Measurements from ENCODE around the gene AREG.

DNA sequence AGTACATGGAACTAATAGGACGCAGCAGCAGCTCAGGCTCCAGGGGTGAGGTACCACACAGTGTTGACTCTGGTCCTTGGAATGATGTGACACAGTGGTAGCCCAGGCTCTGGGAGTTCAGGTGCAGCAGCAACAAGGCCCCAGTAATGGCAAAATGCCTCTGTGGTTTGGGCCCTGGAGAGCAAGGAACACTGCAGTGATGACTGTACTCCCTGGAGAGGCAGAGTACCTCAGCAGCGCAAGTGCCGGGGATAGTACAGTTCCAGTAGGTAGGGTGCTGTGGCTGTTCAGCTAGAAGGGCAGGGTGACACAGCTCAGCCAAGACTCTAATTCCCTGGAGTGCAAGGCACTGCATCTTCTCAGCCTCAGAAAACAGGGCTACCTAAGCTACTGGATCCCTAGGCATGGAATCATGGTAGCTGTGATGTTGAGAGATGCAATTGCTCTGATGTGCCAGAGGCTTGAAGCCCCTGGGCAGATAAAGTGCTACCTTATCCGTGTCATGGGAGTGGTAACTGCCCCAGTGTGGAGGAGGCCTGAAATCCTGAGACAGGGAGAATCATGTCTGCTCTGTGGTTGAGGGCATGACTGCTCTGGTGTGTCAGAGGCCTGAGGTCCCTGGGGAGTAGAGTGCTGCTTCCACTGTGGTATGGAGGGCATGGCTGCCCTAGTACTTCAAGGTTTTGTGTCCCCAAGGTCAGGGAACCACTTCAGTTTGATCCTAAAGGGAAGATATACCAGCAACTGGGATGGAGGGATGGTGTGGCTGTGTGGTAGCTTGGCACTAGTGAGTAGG, 55.2 kb downstream of the AREG start:
- TF ChIP-seq, protein P1, sequence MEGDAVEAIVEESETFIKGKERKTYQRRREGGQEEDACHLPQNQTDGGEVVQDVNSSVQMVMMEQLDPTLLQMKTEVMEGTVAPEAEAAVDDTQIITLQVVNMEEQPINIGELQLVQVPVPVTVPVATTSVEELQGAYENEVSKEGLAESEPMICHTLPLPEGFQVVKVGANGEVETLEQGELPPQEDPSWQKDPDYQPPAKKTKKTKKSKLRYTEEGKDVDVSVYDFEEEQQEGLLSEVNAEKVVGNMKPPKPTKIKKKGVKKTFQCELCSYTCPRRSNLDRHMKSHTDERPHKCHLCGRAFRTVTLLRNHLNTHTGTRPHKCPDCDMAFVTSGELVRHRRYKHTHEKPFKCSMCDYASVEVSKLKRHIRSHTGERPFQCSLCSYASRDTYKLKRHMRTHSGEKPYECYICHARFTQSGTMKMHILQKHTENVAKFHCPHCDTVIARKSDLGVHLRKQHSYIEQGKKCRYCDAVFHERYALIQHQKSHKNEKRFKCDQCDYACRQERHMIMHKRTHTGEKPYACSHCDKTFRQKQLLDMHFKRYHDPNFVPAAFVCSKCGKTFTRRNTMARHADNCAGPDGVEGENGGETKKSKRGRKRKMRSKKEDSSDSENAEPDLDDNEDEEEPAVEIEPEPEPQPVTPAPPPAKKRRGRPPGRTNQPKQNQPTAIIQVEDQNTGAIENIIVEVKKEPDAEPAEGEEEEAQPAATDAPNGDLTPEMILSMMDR (conservative IDR thresholded peaks at IDR 0.05; ENCODE audit: low read depth, low read length) = no peak
- TF ChIP-seq EZH2phosphoT487 (IDR thresholded peaks at IDR 0.05; ENCODE audit: borderline replicate concordance, low read length) (no peak), EZH2 (IDR thresholded peaks at IDR 0.05; ENCODE audit: low read length, unreplicated experiment) (no peak)

Data from PC-3 (cell line).